HepG2 (cell line): ENCODE results near the gene LEUTX. TPM values are rescaled to one million over a fixed set of nuclear protein-coding genes. Genes with fewer than 3 reads are reported as not detected.

Source experiments
- ATAC-seq: fragments of 200-7000 bp; cut with Tn5 transposase; 3 replicates; pipeline ENCODE4 v1.9.1; 2020; ENCODE audit warnings: mild to moderate bottlenecking, moderate library complexity
- BruUV-seq: library from RNA; stranded (reverse); fragments of 400-500 nt; replicated peaks from 2 replicates; lab custom pipeline; 2021; lab: Mats Ljungman, UMichigan
- CTCF ChIA-PET: fragments of 300-600 bp; formaldehyde crosslinking; extraction: SDS; loops from one replicate; lab custom pipeline; 2021; ENCODE audit warnings: low total read pairs, inconsistent platforms, low intra/inter-chr PET ratio; lab: Yijun Ruan, JAX
- POLR2A ChIA-PET: fragments of 350-600 bp; sonication (Branson Sonifier 250); formaldehyde crosslinking; loops from one replicate; lab custom pipeline; 2020; ENCODE audit warnings: antibody characterized with exemption, inconsistent platforms; lab: Yijun Ruan, JAX
- DNase-seq: peaks from one replicate; pipeline ENCODE4 v3.0.0-alpha.2; 2015; ENCODE audit warnings: low spot score
- FAIRE-seq: peaks from 3 replicates; lab custom pipeline; 2011; peaks lifted over from hg19 to GRCh38; lab: Jason Lieb, UNC
- H2AFZ ChIP-seq: one replicate; pipeline ENCODE4 v1.6.1; 2011; ENCODE audit warnings: low read length, inconsistent platforms
- H3K27ac ChIP-seq: fragments of 300-600 bp; 3 replicates; pipeline ENCODE4 v1.8.0; 2011; ENCODE audit warnings: mixed run types, mild to moderate bottlenecking, mixed read lengths, low read length, inconsistent platforms; ENCODE audit not compliant: insufficient read depth; ENCODE audit errors: extremely low read length
- H3K27me3 ChIP-seq, 2 experiments: fragments of 200-600 bp in 1 of 2; 2 replicates in 1 of 2; 3 replicates in 1 of 2; pipeline versions ENCODE4 v1.6.0 to v1.8.0; 2011; ENCODE audit warnings: low read length in 2 of 2, mild to moderate bottlenecking in 2 of 2, moderate library complexity in 2 of 2, inconsistent platforms in 1 of 2; ENCODE audit not compliant: insufficient read depth in 2 of 2, control insufficient read depth in 1 of 2
- H3K36me3 ChIP-seq, 2 experiments: fragments of 200-600 bp in 1 of 2; replicated peaks in 1 of 2; 2 replicates in 1 of 2; 3 replicates in 1 of 2; pipeline versions ENCODE4 v1.5.1 to v1.8.0; 2011; ENCODE audit warnings: low read length in 2 of 2, inconsistent platforms in 1 of 2; ENCODE audit not compliant: insufficient read depth in 2 of 2, control insufficient read depth in 1 of 2
- H3K4me1 ChIP-seq: 2 replicates; pipeline ENCODE4 v1.5.1; 2012; ENCODE audit warnings: low read length, inconsistent platforms; ENCODE audit not compliant: insufficient read depth
- H3K4me2 ChIP-seq: 2 replicates; pipeline ENCODE4 v1.6.0; 2011; ENCODE audit warnings: low read depth, low read length, inconsistent platforms
- H3K4me3 ChIP-seq, 3 experiments: fragments of 200-600 bp in 1 of 3; sonication (generic), shearing (Covaris generic) in 1 of 3; replicated peaks in 1 of 3; 2 replicates each; pipeline ENCODE4 v1.5.1; 2011 to 2016; ENCODE audit warnings: low read length in 3 of 3, inconsistent platforms in 2 of 3, low read depth in 2 of 3, mild to moderate bottlenecking in 2 of 3, control low read depth in 1 of 3, mixed read lengths in 1 of 3; ENCODE audit not compliant: insufficient read depth in 1 of 3
- H3K79me2 ChIP-seq: one replicate; pipeline ENCODE4 v1.6.1; 2011; ENCODE audit warnings: low read length, inconsistent platforms; ENCODE audit not compliant: insufficient read depth
- H3K9ac ChIP-seq: 2 replicates; pipeline ENCODE4 v1.6.0; 2011; ENCODE audit warnings: mild to moderate bottlenecking, low read depth, low read length, inconsistent platforms; ENCODE audit not compliant: insufficient read depth
- H3K9me3 ChIP-seq: 2 replicates; pipeline ENCODE4 v1.5.1; 2012; ENCODE audit warnings: mild to moderate bottlenecking, low read length
- H4K20me1 ChIP-seq: 2 replicates; pipeline ENCODE4 v1.6.0; 2011; ENCODE audit warnings: inconsistent platforms, mild to moderate bottlenecking, low read length, moderate library complexity; ENCODE audit not compliant: insufficient read depth
- FOXC1 ChIP-seq: sonication (generic); formaldehyde crosslinking; IDR thresholded peaks from 2 replicates; pipeline ENCODE4 v1.8.0; 2022; ENCODE audit warnings: mild to moderate bottlenecking, missing genetic modification reagents, borderline replicate concordance
- WGBS: methylation state at CpG from one replicate; pipeline ENCODE4 v1.1.6; 2017; ENCODE audit warnings: low lambda C conversion rate; 5-methylcytosine and 5-hydroxymethylcytosine counted together
- in situ Hi-C: cut with HindIII; loops from 2 replicates; pipeline ENCODE4 v1.10.0; 2017; ENCODE audit warnings: low pct_unique_long_range_greater_than_20kb; ENCODE audit not compliant: extremely low pct_ligation_motif_present
- intact Hi-C: fragments of 100-400 bp; cut with micrococcal nuclease; formaldehyde crosslinking; loops from one replicate; pipeline ENCODE4 v1.10.0; 2022; ENCODE audit not compliant: unreplicated experiment
- polyA plus RNA-seq, 8 experiments: library from polyadenylated mRNA; depleted of rRNA in 3 of 8; stranded (reverse) in 7 of 8; unstranded in 1 of 8; fragments of >200 nt; fragmentation: Illumina TruSeq in 4 of 8; extraction: Trizol in 4 of 8; gene quantifications; 2 replicates each; pipeline versions ENCODE4 v1.2.1 to v1.2.3, GENCODE V29; 2011 to 2016; ENCODE audit warnings: low read depth in 4 of 8, missing spikeins in 1 of 8, mixed read lengths in 1 of 8; ENCODE audit not compliant: insufficient read depth in 1 of 8
- total RNA-seq, 5 experiments: library from RNA; depleted of rRNA; stranded (reverse); fragments of >200 nt; fragmentation: Illumina TruSeq; extraction: Trizol; gene quantifications; 2 replicates each; pipeline ENCODE4 v1.2.3, GENCODE V29; 2016; ENCODE audit warnings: low read depth in 1 of 5
- TF ChIP-seq, protein P1 (sequence below): sonication (generic); formaldehyde crosslinking; conservative IDR thresholded peaks from 2 replicates; pipeline ENCODE4 v1.4.0; 2020; ENCODE audit warnings: mild to moderate bottlenecking, missing genetic modification reagents, moderate library complexity
- TF ChIP-seq, protein P2 (sequence below): sonication (generic); formaldehyde crosslinking; IDR thresholded peaks from 2 replicates; pipeline ENCODE4 v1.4.0; 2020; ENCODE audit warnings: missing genetic modification reagents; ENCODE audit errors: not compliant biosample characterization

The LEUTX gene
- total and polyA plus RNA-seq, 2 of the 13 experiments (the other 11 are each of a cell fraction or from before 2014, with no cell fraction given), result not detected

DNA sequence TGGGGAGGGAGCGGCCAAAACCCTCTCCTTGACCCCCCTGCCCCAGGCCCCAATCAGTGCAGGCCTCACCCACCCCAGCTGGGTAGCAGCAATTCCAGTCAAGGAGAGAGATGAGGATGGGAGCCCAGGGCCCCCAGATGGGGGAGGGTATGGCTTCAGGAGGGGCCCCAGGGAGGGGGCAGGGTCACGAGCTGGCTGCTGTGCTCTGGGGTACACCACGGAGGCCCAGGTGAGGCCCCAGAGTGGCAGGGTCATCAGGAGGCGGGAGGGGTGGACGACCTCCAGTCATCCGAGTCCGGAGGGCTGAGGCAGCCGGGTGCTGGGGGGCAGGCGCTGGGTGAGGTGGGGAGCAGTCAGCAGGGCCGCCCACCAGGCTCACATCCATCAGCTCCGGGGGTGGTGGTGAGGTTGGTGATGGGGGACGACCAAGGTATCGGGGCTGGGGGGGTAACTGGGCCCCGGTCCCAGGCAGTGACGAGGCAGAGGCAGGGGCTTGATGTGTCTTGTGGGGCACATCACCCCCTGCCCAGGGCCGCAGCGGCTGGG lies 47.0 kb downstream of the LEUTX start:
- no peak for DNase-seq
- Histone ChIP-seq H3K27me3 (no peaks in the 10 kb centered on the region), H3K79me2 (no peaks in the 10 kb centered on the region), H3K9me3 (no peaks in the 10 kb centered on the region), H3K27ac (no peak overlapping the region), H3K4me2 (no peak overlapping the region), H3K36me3 (peaks cover 11 to 29% of the 10 kb centered on the region in 2 experiments; a peak in 4 of 5 replicates), H2AFZ (no peak overlapping the region), H4K20me1 (no peaks in the 10 kb centered on the region), H3K9ac (no peak overlapping the region), H3K4me3 (no peak overlapping the region), H3K4me1 (peaks cover 17% of the 10 kb centered on the region)
- no peak for FAIRE-seq
- intact Hi-C loops, result no loop called here
- no peak for ATAC-seq
- no peak for TF ChIP-seq FOXC1 (CRISPR knock-in tag)
- TF ChIP-seq, protein P1, sequence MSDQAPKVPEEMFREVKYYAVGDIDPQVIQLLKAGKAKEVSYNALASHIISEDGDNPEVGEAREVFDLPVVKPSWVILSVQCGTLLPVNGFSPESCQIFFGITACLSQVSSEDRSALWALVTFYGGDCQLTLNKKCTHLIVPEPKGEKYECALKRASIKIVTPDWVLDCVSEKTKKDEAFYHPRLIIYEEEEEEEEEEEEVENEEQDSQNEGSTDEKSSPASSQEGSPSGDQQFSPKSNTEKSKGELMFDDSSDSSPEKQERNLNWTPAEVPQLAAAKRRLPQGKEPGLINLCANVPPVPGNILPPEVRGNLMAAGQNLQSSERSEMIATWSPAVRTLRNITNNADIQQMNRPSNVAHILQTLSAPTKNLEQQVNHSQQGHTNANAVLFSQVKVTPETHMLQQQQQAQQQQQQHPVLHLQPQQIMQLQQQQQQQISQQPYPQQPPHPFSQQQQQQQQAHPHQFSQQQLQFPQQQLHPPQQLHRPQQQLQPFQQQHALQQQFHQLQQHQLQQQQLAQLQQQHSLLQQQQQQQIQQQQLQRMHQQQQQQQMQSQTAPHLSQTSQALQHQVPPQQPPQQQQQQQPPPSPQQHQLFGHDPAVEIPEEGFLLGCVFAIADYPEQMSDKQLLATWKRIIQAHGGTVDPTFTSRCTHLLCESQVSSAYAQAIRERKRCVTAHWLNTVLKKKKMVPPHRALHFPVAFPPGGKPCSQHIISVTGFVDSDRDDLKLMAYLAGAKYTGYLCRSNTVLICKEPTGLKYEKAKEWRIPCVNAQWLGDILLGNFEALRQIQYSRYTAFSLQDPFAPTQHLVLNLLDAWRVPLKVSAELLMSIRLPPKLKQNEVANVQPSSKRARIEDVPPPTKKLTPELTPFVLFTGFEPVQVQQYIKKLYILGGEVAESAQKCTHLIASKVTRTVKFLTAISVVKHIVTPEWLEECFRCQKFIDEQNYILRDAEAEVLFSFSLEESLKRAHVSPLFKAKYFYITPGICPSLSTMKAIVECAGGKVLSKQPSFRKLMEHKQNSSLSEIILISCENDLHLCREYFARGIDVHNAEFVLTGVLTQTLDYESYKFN (CRISPR knock-in tag), result no peak
- TF ChIP-seq, protein P2, sequence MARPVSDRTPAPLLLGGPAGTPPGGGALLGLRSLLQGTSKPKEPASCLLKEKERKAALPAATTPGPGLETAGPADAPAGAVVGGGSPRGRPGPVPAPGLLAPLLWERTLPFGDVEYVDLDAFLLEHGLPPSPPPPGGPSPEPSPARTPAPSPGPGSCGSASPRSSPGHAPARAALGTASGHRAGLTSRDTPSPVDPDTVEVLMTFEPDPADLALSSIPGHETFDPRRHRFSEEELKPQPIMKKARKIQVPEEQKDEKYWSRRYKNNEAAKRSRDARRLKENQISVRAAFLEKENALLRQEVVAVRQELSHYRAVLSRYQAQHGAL, result no peak
- ChIA-PET POLR2A (no interaction called here), CTCF (no interaction called here)
- in situ Hi-C loops, result no loop called here
- 98% methylated on average over 8 of the region's 17 CpGs for WGBS
- no TSS peak for BruUV-seq
